ENCODE measurements around the gene PHRF1. TPM values are rescaled to one million over a fixed set of nuclear protein-coding genes. Genes with fewer than 3 reads are reported as not detected.

Gene PHRF1
- total and polyA plus RNA-seq, 9 of the 15 experiments (the other 6 are each of a cell fraction or from before 2014, with no cell fraction given): 0.07 to 37.2 (median 7.7) TPM

DNA sequence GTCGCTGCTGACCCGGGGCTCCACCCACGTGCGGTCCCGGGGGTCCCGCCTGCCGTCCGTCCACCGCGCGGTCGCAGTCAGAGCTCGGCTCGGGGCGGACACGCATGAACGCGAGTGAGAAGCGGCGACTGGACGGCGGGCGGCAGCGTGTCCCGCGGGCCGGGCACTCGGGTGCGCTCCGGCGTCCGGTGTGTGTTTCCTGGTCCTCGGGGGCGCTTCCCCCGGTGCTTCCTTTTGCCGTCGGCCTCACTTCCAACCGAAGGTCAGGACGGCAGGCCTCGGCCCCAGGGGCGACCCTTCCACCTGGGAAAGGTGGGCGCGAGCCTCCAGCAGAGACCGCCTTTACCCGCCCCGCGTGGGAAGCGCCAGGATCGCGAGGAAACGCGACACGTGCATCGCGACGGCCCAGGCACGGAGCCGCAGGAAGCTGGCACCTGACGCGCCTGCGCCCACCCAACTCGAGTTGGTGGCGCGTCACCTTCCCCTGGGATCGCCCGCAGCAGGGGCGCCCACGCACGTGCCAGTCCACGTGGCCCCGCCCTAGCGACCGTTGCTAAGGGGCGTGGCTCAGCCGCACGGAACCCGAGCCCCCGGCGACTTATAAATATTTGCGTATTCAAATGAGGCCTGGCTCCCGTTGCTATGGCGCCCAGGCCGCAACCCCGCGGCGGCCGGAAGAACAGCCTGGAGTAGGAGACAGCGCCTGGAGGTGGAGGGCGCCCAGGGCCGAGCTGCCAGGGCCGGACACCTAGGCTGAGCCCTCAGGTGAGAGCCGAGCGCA lies 39.2 kb upstream of the PHRF1 start, which contains the start of gene LRRC56 (continued):
- TF ChIP-seq ATF1 (CRISPR knock-in tag; IDR thresholded peaks at IDR 0.05) (no peak), ATF1 (tag; IDR thresholded peaks at IDR 0.05) (peak; percentile 53; the same call in 1 of the 2 replicates), ZC3H11A (IDR thresholded peaks at IDR 0.05; ENCODE audit: low read depth, low read length) (no peak), ZNF174 (CRISPR knock-in tag; IDR thresholded peaks at IDR 0.05) (no peak), HIVEP1 (CRISPR knock-in tag; IDR thresholded peaks at IDR 0.05) (no peak), FOXP1 (CRISPR knock-in tag; IDR thresholded peaks at IDR 0.05) (0 out of 2 replicates have a peak, but pooled peaks have one; percentile 53), TBP (optimal IDR thresholded peaks at IDR 0.05; ENCODE audit: low read depth, low read length) (peak; percentile 66), RFX7 (CRISPR knock-in tag; IDR thresholded peaks at IDR 0.05) (no peak), MBD2 (IDR thresholded peaks at IDR 0.05; ENCODE audit: borderline replicate concordance, low read depth) (peak; percentile 78; the same call in 1 of the 2 replicates), ZNF780A (CRISPR knock-in tag; IDR thresholded peaks at IDR 0.05) (no peak), HNRNPL (IDR thresholded peaks at IDR 0.05; ENCODE audit: low read depth, low read length) (peak; percentile 98), HMG20A (CRISPR knock-in tag; conservative IDR thresholded peaks at IDR 0.05) (no peak), KLF1 (tag; IDR thresholded peaks at IDR 0.05) (peak; percentile 82), ZBTB7A (IDR thresholded peaks at IDR 0.05; ENCODE audit: borderline replicate concordance, control insufficient read depth, low read depth, low read length) (peak; percentile 20; the same call in 1 of the 2 replicates), LEF1 (IDR thresholded peaks at IDR 0.05) (peak; percentile 24; the same call in 1 of the 2 replicates)
- TF ChIP-seq, protein P1, sequence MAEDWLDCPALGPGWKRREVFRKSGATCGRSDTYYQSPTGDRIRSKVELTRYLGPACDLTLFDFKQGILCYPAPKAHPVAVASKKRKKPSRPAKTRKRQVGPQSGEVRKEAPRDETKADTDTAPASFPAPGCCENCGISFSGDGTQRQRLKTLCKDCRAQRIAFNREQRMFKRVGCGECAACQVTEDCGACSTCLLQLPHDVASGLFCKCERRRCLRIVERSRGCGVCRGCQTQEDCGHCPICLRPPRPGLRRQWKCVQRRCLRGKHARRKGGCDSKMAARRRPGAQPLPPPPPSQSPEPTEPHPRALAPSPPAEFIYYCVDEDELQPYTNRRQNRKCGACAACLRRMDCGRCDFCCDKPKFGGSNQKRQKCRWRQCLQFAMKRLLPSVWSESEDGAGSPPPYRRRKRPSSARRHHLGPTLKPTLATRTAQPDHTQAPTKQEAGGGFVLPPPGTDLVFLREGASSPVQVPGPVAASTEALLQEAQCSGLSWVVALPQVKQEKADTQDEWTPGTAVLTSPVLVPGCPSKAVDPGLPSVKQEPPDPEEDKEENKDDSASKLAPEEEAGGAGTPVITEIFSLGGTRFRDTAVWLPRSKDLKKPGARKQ (CRISPR knock-in tag; IDR thresholded peaks at IDR 0.05): peak; percentile 86; the same call in 1 of the 2 replicates
- TF ChIP-seq, protein P2, sequence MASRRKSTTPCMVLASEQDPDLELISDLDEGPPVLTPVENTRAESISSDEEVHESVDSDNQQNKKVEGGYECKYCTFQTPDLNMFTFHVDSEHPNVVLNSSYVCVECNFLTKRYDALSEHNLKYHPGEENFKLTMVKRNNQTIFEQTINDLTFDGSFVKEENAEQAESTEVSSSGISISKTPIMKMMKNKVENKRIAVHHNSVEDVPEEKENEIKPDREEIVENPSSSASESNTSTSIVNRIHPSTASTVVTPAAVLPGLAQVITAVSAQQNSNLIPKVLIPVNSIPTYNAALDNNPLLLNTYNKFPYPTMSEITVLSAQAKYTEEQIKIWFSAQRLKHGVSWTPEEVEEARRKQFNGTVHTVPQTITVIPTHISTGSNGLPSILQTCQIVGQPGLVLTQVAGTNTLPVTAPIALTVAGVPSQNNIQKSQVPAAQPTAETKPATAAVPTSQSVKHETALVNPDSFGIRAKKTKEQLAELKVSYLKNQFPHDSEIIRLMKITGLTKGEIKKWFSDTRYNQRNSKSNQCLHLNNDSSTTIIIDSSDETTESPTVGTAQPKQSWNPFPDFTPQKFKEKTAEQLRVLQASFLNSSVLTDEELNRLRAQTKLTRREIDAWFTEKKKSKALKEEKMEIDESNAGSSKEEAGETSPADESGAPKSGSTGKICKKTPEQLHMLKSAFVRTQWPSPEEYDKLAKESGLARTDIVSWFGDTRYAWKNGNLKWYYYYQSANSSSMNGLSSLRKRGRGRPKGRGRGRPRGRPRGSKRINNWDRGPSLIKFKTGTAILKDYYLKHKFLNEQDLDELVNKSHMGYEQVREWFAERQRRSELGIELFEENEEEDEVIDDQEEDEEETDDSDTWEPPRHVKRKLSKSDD (conservative IDR thresholded peaks at IDR 0.05; ENCODE audit: low read length): 0 out of 2 replicates have a peak, but pooled peaks have one; percentile 34
- TF ChIP-seq, protein P3, sequence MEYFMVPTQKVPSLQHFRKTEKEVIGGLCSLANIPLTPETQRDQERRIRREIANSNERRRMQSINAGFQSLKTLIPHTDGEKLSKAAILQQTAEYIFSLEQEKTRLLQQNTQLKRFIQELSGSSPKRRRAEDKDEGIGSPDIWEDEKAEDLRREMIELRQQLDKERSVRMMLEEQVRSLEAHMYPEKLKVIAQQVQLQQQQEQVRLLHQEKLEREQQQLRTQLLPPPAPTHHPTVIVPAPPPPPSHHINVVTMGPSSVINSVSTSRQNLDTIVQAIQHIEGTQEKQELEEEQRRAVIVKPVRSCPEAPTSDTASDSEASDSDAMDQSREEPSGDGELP (CRISPR knock-in tag; IDR thresholded peaks at IDR 0.05; ENCODE audit: borderline replicate concordance): peak; percentile 63; the same call in 1 of the 2 replicates
- TF ChIP-seq, protein P4, sequence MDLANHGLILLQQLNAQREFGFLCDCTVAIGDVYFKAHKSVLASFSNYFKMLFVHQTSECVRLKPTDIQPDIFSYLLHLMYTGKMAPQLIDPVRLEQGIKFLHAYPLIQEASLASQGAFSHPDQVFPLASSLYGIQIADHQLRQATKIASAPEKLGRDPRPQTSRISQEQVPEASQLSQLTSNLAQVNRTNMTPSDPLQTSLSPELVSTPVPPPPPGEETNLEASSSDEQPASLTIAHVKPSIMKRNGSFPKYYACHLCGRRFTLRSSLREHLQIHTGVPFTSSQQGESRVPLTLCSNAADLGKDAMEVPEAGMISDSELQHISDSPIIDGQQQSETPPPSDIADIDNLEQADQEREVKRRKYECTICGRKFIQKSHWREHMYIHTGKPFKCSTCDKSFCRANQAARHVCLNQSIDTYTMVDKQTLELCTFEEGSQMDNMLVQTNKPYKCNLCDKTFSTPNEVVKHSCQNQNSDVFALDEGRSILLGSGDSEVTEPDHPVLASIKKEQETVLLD (IDR thresholded peaks at IDR 0.05): peak; percentile 25; the same call in 1 of the 2 replicates

Data from K562 (cell line).